ENCODE results near the gene AMOTL2.

DNA sequence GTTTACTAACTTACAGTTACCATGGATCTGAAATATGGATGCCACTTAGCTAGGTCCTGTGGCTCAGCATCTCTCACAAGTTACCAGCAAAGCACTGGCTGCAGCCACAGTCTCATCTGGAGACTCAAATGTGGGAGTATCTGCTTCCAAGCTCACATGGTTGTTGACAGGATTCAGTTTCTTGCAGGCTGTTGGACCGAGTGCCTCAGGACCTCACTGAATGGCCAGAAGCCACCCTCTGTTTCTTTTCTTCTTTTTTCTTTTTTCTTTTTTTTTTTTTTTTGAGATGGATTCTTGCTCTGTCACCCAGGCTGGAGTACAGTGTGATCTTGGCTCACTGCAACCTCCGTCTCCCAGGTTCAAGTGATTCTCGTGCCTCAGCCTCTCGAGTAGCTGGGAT, 20.1 kb upstream of the AMOTL2 start:
- TF ChIP-seq, protein P1, sequence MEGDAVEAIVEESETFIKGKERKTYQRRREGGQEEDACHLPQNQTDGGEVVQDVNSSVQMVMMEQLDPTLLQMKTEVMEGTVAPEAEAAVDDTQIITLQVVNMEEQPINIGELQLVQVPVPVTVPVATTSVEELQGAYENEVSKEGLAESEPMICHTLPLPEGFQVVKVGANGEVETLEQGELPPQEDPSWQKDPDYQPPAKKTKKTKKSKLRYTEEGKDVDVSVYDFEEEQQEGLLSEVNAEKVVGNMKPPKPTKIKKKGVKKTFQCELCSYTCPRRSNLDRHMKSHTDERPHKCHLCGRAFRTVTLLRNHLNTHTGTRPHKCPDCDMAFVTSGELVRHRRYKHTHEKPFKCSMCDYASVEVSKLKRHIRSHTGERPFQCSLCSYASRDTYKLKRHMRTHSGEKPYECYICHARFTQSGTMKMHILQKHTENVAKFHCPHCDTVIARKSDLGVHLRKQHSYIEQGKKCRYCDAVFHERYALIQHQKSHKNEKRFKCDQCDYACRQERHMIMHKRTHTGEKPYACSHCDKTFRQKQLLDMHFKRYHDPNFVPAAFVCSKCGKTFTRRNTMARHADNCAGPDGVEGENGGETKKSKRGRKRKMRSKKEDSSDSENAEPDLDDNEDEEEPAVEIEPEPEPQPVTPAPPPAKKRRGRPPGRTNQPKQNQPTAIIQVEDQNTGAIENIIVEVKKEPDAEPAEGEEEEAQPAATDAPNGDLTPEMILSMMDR (IDR thresholded peaks at IDR 0.05): no peak
- TF ChIP-seq POLR2A (IDR thresholded peaks at IDR 0.05): no peak

Data from gastroesophageal sphincter (tissue), 3 donors.